H7 (cell line): Measurements from ENCODE around the gene GNA15. TPM values are rescaled to one million over a fixed set of nuclear protein-coding genes. Genes with fewer than 3 reads are reported as not detected.
"Not testable (repeated sequence)": the region's sequence is repeated elsewhere in the genome, so short reads cannot be mapped to it uniquely, and the experiment has no call there.

Experiments used
- DNase-seq: peaks from one replicate; pipeline ENCODE4 v3.0.0; 2012
- H3K27me3 ChIP-seq: 2 replicates; pipeline ENCODE4 v1.6.0; 2011; ENCODE audit warnings: mild to moderate bottlenecking, low read length; ENCODE audit not compliant: control insufficient read depth, insufficient read depth
- H3K36me3 ChIP-seq: replicated peaks from 2 replicates; pipeline ENCODE4 v1.5.1; 2011; ENCODE audit warnings: low read length; ENCODE audit not compliant: control insufficient read depth, insufficient read depth
- H3K4me3 ChIP-seq: 2 replicates; pipeline ENCODE4 v1.5.1; 2011; ENCODE audit warnings: low read depth, mild to moderate bottlenecking, control low read depth, low read length, moderate library complexity; ENCODE audit not compliant: insufficient read depth
- total RNA-seq: library from RNA; depleted of rRNA; stranded (reverse); fragments of >200 nt; shearing (Covaris generic); gene quantifications from 2 replicates; pipeline ENCODE4 v1.2.3, GENCODE V29; 2014; rRNA removed

The GNA15 gene, protein sequence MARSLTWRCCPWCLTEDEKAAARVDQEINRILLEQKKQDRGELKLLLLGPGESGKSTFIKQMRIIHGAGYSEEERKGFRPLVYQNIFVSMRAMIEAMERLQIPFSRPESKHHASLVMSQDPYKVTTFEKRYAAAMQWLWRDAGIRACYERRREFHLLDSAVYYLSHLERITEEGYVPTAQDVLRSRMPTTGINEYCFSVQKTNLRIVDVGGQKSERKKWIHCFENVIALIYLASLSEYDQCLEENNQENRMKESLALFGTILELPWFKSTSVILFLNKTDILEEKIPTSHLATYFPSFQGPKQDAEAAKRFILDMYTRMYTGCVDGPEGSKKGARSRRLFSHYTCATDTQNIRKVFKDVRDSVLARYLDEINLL
- not detected in 2 replicates for total RNA-seq

DNA sequence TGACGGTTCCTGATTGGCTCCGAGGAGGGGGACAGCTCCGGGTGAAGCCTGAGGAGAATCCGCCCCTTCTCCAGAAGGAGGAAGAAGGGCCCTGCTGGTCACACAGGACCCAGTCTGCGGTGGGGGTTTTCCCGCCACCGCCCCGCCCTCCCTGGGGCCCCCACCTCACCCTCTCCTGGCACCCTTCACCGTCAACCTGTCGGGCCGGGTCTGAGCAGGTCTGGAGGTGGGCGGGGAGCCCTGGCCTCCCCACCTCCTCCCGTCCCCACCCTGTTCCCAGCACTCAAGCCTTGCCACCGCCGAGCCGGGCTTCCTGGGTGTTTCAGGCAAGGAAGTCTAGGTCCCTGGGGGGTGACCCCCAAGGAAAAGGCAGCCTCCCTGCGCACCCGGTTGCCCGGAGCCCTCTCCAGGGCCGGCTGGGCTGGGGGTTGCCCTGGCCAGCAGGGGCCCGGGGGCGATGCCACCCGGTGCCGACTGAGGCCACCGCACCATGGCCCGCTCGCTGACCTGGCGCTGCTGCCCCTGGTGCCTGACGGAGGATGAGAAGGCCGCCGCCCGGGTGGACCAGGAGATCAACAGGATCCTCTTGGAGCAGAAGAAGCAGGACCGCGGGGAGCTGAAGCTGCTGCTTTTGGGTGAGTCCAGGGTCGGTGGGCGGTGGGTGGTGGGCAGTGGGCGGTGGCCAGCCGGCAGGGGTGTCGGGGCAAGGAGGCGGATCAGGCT, at the start of gene GNA15:
Gene GNA15, plus strand, starts transcription at position 73 of the 723 bp plus-strand sequence. Its CDS starts 418 bp downstream, at position 491.
- Histone ChIP-seq H3K36me3 (no peaks in the 10 kb centered on the region), H3K4me3 (no peak within 1 kb of the TSS), H3K27me3 (no peaks in the 10 kb centered on the region)
- DNase-seq: peak; percentile 62

DNA sequence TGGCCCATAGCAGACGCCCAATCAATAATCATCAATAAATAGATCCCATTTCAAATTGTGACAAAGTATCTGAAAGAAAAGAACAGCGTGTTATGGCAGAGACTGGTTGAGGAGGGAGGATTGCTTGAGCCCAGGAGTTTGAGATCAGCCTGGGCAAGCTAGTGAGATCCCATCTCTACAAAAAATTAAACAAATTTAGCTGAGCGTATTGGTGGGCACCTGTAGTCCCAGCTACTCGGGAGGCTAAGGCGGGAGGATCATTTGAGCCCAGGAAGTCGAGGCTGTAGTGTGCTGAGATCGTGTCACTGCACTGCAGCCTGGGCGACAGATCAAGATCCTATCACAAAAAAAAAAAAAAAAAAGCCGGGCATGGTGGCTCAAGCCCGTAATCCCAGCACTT, 48.1 kb upstream of the GNA15 start:
- no peak for DNase-seq
- no peak overlapping the region for H3K4me3 ChIP-seq

DNA sequence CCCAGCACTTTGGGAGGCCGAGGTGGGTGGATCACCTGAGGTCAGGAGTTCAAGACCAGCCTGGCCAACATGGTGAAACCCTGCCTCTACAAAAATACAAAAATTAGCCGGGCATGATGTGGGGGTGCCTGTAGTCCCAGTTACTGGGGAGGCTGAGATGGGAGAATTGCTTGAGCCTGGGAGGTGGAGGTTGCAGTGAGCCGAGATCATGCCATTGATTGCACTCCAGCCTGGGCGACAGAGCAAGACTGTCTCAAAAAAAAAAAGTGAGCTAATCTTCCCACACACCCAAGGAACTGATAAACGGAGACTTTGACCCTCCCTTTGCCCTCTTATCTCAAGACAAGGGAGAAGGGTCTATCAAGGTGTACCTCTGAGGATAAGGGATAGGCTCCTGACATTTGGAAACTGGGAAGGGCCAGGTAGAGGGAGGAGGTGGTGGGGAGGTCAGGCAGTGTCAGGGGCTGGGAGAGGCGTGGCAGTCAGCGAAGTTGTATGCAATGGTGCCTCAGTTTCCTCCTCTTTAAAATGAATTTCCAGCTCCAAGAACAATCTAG, 46.5 kb upstream of the GNA15 start:
- not testable (repeated sequence) for H3K4me3 ChIP-seq, H3K27me3 ChIP-seq, DNase-seq, H3K36me3 ChIP-seq

More for the DNA sequence above, 48.1 kb upstream of the GNA15 start:
- H3K27me3 ChIP-seq: no peaks in the 10 kb centered on the region
- H3K36me3 ChIP-seq: no peaks in the 10 kb centered on the region

DNA sequence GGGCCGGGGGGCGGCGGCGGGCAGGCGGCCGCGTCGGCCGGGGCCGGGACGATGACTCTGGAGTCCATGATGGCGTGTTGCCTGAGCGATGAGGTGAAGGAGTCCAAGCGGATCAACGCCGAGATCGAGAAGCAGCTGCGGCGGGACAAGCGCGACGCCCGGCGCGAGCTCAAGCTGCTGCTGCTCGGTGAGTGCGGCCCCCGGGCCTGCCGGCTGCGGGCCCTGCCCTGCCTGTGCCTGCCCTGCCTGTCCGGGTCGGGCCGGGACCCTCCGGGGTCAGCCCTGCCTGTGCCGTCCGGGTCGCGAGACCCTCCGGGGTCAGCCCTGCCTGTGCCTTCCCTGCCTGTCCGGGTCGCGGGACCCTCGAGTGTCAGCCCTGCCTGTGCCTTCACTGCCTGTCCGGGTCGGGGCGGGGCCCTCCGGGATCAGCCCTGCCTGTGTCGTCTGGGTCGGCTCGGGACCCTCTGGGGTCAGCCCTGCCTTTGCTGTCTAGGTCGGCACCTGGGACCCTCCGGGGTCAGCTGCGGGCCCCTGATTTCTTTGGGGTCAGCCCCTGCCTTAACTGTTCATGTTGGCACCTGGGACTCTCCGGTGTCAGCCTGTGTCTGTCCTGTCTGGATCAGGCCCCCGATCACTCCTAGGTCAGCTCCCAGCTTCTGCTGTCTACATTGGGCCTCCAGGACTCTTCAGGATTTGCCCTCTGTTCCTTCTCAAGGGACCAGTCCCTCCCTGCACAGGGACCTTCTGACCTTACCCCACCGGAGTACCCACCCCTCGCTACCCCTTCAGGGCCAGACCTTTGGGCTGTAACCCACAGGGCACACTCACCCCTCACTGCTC, 41.0 kb upstream of the GNA15 start:
- DNase-seq: no peak
- Histone ChIP-seq H3K36me3 (no peaks in the 10 kb centered on the region), H3K4me3 (peak overlapping the region; percentile 85), H3K27me3 (no peaks in the 10 kb centered on the region)

DNA sequence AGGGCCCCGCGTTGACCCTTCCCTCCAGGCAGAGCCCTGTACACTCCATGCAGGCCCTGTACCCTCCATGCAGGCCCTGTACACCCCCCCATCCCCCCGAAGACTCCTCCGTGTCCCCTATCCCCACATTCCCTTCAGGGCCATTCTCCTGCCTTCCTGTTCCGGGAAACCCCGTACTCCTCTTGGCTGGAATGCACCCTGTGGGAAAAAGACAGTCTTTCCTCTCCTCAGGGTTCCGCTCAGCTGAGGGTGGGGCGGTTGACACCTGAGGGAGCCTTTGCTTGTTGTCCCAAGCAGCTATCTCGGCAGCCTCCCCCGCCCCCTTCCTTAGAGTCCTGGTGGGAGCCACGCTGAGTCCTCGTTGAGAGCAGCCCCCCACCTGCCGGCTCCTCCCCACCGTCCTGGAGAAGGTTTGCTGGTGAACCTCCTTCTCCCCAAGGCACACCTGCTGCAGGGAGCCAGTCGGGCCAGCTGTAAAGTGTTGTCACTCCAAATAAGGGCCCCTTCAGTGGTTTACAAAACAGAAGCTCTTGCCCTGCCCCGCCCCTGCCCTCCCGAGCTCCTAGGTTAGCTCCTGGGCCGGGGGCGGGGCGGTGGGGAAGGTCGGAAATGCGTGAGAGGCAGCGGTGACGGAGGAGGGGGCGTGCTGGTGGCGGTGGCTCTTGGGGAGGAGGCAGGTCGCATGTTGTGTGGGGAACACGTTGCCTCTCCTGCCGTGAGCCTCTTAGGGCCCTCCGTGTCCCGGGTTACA, 40.2 kb upstream of the GNA15 start:
- DNase-seq: peak; percentile 95
- Histone ChIP-seq H3K4me3 (peak overlapping the region; percentile 85), H3K27me3 (no peaks in the 10 kb centered on the region), H3K36me3 (no peaks in the 10 kb centered on the region)

DNA sequence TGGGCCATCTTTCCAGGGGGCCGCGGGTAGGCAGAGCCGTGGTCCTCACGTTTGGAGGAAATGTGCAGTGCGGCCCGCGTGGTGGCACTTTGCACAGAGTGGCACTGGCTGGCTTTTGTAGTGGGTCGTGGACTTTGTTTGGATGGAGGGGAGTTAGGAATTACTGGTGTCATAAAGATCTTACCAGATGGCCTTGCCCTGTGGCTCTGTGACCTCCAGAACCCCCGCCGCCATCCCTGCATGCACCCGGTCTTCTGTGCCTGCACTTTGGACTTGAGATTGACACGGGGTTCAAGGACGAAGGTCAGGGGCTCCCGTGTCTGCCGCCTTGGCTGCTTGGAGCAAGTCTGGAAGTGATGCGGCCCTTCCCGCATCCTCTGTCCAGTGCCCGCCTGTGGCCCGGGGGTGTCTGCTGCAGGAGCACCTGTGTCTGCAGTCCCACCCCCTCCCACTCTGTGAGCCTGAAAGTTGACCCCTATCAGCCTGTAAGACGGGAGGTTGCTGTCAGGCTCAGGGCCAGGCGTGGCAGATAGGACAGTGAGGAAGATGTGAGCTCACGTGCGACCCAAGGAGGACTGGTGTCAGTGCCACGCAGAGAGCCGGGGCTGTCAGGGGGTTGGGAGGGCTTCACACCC, 39.4 kb upstream of the GNA15 start:
- no peaks in the 10 kb centered on the region for H3K27me3 ChIP-seq
- DNase-seq: no peak
- H3K4me3 ChIP-seq: peak overlapping the region; percentile 85
- no peaks in the 10 kb centered on the region for H3K36me3 ChIP-seq

DNA sequence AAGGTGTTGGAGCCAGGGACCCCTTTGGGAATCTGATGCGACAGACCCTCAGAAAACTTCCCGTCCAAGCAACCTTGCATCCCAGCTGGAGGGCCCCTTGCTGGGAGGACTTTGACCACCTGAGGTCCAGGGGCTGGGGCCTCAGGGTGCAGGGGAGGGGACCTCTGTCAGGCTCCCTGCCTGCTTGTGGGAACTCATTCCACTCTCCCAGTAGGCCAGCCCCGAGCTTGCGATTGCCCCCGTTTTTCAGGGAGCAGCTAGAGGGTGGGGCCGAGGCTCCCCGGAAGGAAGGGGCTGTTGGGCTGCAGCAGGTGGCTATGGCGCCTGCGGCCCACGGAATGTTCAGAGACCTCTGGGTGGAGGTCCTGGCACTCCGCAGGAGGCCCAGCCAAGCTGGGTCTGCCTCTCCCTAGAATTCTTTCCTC, 38.9 kb upstream of the GNA15 start:
- DNase-seq: no peak
- no peak overlapping the region for H3K4me3 ChIP-seq
- H3K27me3 ChIP-seq: no peaks in the 10 kb centered on the region
- no peaks in the 10 kb centered on the region for H3K36me3 ChIP-seq

DNA sequence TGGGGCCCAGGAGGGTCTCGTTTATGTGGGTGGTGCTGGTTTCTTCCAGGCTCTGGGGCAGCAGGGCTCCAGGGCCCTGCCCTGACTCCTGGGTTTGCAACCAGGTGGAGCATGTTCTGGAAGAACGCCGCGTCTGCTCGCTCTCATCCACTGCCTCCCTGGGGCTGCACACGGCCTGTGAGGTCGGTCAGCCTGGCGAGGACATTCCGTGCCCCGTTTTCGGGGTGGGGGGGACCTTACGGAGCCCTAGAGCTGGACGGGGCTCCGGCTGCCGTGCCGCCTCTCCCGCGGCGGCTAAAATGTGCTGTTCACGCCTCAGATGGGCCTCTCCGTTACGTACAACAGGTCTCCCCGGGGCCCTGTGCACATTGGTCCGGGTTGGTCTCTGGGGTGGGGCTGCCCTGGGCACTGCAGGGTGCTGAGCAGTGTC, 38.4 kb upstream of the GNA15 start:
- Histone ChIP-seq H3K36me3 (no peaks in the 10 kb centered on the region), H3K4me3 (no peak overlapping the region), H3K27me3 (no peaks in the 10 kb centered on the region)
- DNase-seq: no peak

DNA sequence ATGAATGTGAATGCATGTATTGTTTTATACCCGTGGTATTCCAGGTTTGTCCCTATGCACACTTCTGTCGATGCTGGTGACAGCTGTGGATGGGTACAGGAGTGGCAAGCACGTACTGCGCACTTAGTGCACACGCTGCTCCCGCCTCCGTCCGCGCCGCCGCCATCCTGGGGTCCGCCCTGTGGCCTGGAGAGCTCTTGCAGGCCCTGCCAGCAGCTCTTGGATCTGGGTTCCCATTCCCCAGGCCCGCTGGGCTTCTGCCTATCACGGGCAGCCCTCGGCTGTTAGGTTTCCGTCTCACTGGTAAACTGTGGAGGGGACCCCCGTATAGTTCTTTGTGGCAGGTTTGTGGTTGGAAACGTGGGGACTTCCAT, 37.7 kb upstream of the GNA15 start:
- H3K27me3 ChIP-seq: no peaks in the 10 kb centered on the region
- H3K4me3 ChIP-seq: no peak overlapping the region
- no peaks in the 10 kb centered on the region for H3K36me3 ChIP-seq
- no peak for DNase-seq

DNA sequence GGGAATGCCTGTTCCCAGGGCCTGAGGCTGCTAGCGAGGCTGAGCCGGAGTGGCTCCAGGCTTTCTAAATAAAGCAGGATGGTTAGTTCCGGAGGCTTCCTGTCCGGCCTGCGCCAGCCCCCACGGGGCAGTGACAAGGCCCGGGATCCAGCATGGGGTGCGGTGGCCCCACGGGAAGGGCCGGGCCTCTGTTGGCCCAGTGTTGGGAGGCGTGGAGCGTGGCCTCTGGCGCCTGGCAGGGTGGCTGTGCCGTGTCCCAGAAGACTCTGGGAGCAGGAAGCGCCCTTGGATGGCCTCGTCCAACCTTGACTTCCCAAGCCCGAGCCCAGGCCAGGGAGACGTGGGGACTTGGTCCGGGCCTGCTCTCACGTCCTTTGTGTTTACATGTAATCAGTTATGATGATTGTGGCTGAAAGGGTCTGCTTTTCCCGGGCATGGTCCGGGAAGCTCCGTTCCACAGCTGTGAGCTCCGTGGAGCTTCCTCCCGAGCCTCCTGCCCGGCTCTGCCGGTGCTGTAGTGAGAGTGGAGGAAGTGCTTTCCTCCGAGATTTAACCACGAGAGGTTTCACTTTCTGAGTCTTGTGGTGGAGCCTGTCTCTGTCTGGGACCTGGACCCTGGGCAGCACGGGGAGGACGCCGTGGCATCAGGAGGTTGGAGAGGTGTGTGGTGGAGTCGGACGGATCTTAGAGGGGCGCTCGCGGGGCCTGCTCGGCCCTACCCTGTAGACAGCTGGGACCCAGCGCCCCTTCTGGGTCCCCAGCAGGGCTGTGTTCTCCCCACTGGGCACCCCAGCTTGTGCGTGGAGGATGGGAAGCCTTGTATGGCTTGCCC, 37.1 kb upstream of the GNA15 start:
- Histone ChIP-seq H3K27me3 (no peaks in the 10 kb centered on the region), H3K4me3 (no peak overlapping the region), H3K36me3 (no peaks in the 10 kb centered on the region)
- no peak for DNase-seq

DNA sequence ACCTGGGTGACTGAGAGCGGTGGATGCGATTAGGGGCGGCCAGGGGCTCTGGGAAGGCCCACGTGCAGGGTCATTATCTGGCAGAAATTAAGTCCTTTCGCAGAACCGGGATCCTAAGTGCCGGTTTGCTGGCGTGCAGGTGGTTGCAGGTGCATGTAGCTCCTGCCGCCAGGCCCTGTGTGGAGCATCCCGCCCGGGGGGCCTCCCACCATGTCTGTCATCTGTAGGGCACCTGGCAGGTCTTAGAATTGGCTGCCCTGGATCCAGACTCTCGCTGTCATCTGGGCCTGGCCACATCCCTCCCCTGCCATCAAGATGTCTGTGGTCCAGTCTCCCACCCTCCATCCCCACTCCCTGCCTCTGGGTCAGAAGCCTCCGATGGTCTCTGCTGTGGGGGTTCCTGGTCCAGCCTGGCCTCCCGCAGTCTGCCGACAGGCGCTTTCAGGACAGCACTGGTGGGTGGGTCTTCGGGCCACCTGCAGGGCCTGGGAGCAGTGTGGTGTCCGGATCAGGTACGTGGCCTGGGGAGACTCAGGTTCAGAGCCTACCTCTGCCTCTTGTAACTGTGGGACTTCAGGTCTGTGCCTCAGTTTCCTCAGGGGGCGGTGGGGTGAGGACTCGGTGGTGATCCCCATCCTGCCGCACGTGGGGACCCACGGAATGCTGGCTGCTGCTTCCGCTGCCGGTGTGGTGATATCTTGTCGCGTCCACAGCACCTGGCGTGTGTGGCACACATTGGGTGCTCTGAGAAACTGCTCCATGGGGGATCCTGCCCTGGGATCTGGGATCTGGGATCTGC, 36.3 kb upstream of the GNA15 start:
- Histone ChIP-seq H3K4me3 (no peak overlapping the region), H3K36me3 (no peaks in the 10 kb centered on the region), H3K27me3 (no peaks in the 10 kb centered on the region)
- DNase-seq: no peak

DNA sequence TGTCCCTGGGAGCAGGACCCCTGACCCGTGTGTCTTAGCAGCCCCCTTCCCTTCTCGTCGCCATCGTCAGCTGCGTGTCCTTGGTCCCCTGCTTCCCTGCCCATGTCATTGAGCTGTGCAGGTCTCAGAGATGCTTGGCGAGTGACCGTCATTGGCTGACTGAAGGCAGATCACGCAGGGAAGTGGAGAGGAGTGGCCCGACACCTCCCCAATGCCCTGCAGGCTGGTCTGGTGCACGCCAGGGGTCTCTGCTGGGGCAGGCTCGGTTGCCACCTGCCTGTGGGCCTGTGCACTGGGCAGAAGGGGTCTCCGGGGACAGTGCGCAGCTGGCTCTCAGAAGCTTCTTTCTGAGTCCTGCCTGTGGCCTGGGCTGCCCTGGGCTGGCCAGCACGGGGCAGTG, 35.5 kb upstream of the GNA15 start:
- no peaks in the 10 kb centered on the region for H3K36me3 ChIP-seq
- H3K27me3 ChIP-seq: no peaks in the 10 kb centered on the region
- no peak for DNase-seq
- no peak overlapping the region for H3K4me3 ChIP-seq
